ENCODE results near the gene TCF23. TPM values are rescaled to one million over a fixed set of nuclear protein-coding genes. Genes with fewer than 3 reads are reported as not detected.

TCF23 gene
- total and polyA plus RNA-seq, 4 donors = under 0.01 to 0.05 (median 0.02) TPM; not detected in 1

DNA sequence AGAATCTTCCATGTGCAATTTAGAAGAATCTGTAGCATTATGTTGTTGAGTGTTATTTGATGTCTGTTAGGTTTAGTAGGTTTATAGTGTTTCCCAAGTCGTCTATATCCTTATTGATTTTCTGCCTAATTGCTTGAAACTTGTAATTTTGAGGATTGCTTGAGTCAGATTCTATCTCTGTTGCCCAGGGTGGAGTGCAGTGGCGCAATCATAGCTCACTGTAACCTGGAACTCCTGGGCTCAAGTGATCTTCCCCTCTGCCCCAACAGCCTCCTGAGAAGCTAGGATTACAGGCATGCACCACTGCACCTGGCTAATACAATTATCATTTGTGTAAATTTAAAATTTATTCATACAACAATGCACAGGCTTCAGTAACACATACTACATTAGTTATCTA lies 3.1 kb upstream of the TCF23 start:
- DNase-seq (ENCODE audit: low spot score) = no peak
- TF ChIP-seq HNF4A (conservative IDR thresholded peaks at IDR 0.05) = no peak
- no peak for TF ChIP-seq FOXA2 (IDR thresholded peaks at IDR 0.05)
- no peak for TF ChIP-seq YY1 (IDR thresholded peaks at IDR 0.05)
- no peak for TF ChIP-seq EGR1 (IDR thresholded peaks at IDR 0.05; ENCODE audit: low read depth in 2 of 2)
- TF ChIP-seq, protein P1, sequence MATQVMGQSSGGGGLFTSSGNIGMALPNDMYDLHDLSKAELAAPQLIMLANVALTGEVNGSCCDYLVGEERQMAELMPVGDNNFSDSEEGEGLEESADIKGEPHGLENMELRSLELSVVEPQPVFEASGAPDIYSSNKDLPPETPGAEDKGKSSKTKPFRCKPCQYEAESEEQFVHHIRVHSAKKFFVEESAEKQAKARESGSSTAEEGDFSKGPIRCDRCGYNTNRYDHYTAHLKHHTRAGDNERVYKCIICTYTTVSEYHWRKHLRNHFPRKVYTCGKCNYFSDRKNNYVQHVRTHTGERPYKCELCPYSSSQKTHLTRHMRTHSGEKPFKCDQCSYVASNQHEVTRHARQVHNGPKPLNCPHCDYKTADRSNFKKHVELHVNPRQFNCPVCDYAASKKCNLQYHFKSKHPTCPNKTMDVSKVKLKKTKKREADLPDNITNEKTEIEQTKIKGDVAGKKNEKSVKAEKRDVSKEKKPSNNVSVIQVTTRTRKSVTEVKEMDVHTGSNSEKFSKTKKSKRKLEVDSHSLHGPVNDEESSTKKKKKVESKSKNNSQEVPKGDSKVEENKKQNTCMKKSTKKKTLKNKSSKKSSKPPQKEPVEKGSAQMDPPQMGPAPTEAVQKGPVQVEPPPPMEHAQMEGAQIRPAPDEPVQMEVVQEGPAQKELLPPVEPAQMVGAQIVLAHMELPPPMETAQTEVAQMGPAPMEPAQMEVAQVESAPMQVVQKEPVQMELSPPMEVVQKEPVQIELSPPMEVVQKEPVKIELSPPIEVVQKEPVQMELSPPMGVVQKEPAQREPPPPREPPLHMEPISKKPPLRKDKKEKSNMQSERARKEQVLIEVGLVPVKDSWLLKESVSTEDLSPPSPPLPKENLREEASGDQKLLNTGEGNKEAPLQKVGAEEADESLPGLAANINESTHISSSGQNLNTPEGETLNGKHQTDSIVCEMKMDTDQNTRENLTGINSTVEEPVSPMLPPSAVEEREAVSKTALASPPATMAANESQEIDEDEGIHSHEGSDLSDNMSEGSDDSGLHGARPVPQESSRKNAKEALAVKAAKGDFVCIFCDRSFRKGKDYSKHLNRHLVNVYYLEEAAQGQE (IDR thresholded peaks at IDR 0.05) = no peak
- no peak for TF ChIP-seq FOXA1 (IDR thresholded peaks at IDR 0.05)
- TF ChIP-seq, protein P2, sequence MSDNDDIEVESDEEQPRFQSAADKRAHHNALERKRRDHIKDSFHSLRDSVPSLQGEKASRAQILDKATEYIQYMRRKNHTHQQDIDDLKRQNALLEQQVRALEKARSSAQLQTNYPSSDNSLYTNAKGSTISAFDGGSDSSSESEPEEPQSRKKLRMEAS (IDR thresholded peaks at IDR 0.05) = no peak
- TF ChIP-seq CTCF (IDR thresholded peaks at IDR 0.05; ENCODE audit: low read depth, low read length, missing input control) = no peak
- TF ChIP-seq, protein P3, sequence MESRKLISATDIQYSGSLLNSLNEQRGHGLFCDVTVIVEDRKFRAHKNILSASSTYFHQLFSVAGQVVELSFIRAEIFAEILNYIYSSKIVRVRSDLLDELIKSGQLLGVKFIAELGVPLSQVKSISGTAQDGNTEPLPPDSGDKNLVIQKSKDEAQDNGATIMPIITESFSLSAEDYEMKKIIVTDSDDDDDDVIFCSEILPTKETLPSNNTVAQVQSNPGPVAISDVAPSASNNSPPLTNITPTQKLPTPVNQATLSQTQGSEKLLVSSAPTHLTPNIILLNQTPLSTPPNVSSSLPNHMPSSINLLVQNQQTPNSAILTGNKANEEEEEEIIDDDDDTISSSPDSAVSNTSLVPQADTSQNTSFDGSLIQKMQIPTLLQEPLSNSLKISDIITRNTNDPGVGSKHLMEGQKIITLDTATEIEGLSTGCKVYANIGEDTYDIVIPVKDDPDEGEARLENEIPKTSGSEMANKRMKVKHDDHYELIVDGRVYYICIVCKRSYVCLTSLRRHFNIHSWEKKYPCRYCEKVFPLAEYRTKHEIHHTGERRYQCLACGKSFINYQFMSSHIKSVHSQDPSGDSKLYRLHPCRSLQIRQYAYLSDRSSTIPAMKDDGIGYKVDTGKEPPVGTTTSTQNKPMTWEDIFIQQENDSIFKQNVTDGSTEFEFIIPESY (IDR thresholded peaks at IDR 0.05) = no peak
- no peak for TF ChIP-seq RAD21 (IDR thresholded peaks at IDR 0.05)
- no peak for TF ChIP-seq TAF1 (conservative IDR thresholded peaks at IDR 0.05)
- no peak for TF ChIP-seq JUND (IDR thresholded peaks at IDR 0.05)
- TF ChIP-seq RXRA (IDR thresholded peaks at IDR 0.05) = no peak
- TF ChIP-seq GABPA (IDR thresholded peaks at IDR 0.05 in 1 of 2, conservative IDR thresholded peaks at IDR 0.05 in 1 of 2) = no peak
- TF ChIP-seq NR2F2 (IDR thresholded peaks at IDR 0.05) = no peak
- TF ChIP-seq, protein P4, sequence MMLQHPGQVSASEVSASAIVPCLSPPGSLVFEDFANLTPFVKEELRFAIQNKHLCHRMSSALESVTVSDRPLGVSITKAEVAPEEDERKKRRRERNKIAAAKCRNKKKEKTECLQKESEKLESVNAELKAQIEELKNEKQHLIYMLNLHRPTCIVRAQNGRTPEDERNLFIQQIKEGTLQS (IDR thresholded peaks at IDR 0.05) = no peak
- TF ChIP-seq SP1 (IDR thresholded peaks at IDR 0.05) = no peak
- no peak for TF ChIP-seq HNF4G (IDR thresholded peaks at IDR 0.05)
- no peaks in the 10 kb centered on the region for H3K36me3 ChIP-seq (ENCODE audit: control insufficient read depth in 4 of 4, insufficient read depth in 3 of 4, low read depth in 1 of 4, low read length in 3 of 4)
- no peak overlapping the region for H3K27ac ChIP-seq (ENCODE audit: low read depth in 1 of 2, low read length in 2 of 2)
- H3K4me1 ChIP-seq (ENCODE audit: control insufficient read depth in 4 of 4, insufficient read depth in 4 of 4, low read length in 3 of 4) = no peaks in the 10 kb centered on the region
- WGBS = 73% methylated on average over 2 of the region's 2 CpGs
- H3K9me3 ChIP-seq (ENCODE audit: control insufficient read depth in 4 of 4, low read length in 3 of 4) = no peaks in the 10 kb centered on the region
- H3K9ac ChIP-seq (ENCODE audit: low read depth in 1 of 2, low read length in 2 of 2) = no peak overlapping the region
- H3K4me3 ChIP-seq (ENCODE audit: low read depth in 1 of 3, low read length in 3 of 3) = no peak overlapping the region
- H3K27me3 ChIP-seq (ENCODE audit: control insufficient read depth in 4 of 4, insufficient read depth in 4 of 4, low read length in 3 of 4) = peaks cover 0 to 2% (median 0%) of the 10 kb centered on the region in 4 donors

Data from liver (tissue), 9 donors.